ENCODE data around the gene RNF212B. TPM values are rescaled to one million over a fixed set of nuclear protein-coding genes. Genes with fewer than 3 reads are reported as not detected.

RNF212B gene
- total RNA-seq, 2 experiments from 2014 or later = not detected

- Mint-ChIP-seq H3K4me3 (no peak overlapping the region), H3K36me3 (ENCODE audit: low read depth) (peaks cover 12% of the 10 kb centered on the region), H3K9me3 (ENCODE audit: low read depth) (no peaks in the 10 kb centered on the region), H3K27me3 (no peaks in the 10 kb centered on the region), H3K27ac (no peak overlapping the region), H3K4me1 (peaks cover 15% of the 10 kb centered on the region)
- POLR2A ChIA-PET = no interaction called here
- CTCF ChIA-PET = interaction anchor here (1.2 kb wide), 1 partner anchor 11 kb away, joined by 3 read pairs; no protein-coding TSS in a partner anchor
- DNase-seq (no peak), ATAC-seq (no peak)
- intact Hi-C loops (cut with DNase I, micrococcal nuclease) = loop anchor here in 1 of 2 experiments (10.0 kb wide), 1 partner anchor 186 kb away; the partner anchor contains the start of genes ACIN1 and C14orf119
Observed at GRCh38 chr14:23281247-23281646, 43.5 kb downstream of the RNF212B start.

- intact Hi-C loops (cut with DNase I, micrococcal nuclease) = loop anchor here in 1 of 2 experiments (10.0 kb wide), 1 partner anchor 190 kb away; the partner anchor contains the start of genes ACIN1 and C14orf119
- Mint-ChIP-seq H3K4me1 (peaks cover 18% of the 10 kb centered on the region), H3K27ac (peak overlapping the region; percentile 90), H3K27me3 (no peaks in the 10 kb centered on the region), H3K36me3 (ENCODE audit: low read depth) (peaks cover 10% of the 10 kb centered on the region), H3K9me3 (ENCODE audit: low read depth) (no peaks in the 10 kb centered on the region), H3K4me3 (peak overlapping the region; percentile 99)
- DNase-seq = peak; percentile 34
- ChIA-PET POLR2A (interaction anchor here (1.8 kb wide), 1 partner anchor 16 kb away, joined by 10 read pairs; no protein-coding TSS in a partner anchor), CTCF (interaction anchor here (0.7 to 3.1 kb wide), 2 partner anchors 17 to 406 kb away, joined by 3 to 20 read pairs; partner anchors contain the start of gene PPP1R3E)
- peak; percentile 16 for ATAC-seq
Observed at GRCh38 chr14:23284654-23285529, 47.2 kb downstream of the RNF212B start.

- ChIA-PET CTCF (interaction anchor here (0.7 to 3.8 kb wide), 8 partner anchors 11 to 407 kb away, joined by 3 to 22 read pairs (median 4); partner anchors contain the start of genes PABPN1, PPP1R3E and PRMT5), POLR2A (interaction anchor here (0.9 to 2.3 kb wide), 4 partner anchors 15 to 190 kb away, joined by 3 to 15 read pairs (median 6); partner anchors contain the start of genes ACIN1, C14orf119 and PABPN1)
- H3K27me3 Mint-ChIP-seq = no peaks in the 10 kb centered on the region
- H3K9me3 Mint-ChIP-seq (ENCODE audit: low read depth) = no peaks in the 10 kb centered on the region
- intact Hi-C loops (cut with DNase I, micrococcal nuclease) = loop anchor here (1.0 to 10.0 kb wide), 9 partner anchors 10 to 266 kb away; partner anchors contain the start of genes ACIN1 (in 2 of the 2), C14orf119 (in 2 of the 2), NGDN (in 2 of the 2) and PABPN1 (in 1 of the 2)
- no peak for DNase-seq
- peak overlapping the region; percentile 99 for H3K4me3 Mint-ChIP-seq
- peaks cover 18% of the 10 kb centered on the region for H3K4me1 Mint-ChIP-seq
- ATAC-seq = peak; percentile 28
- peak overlapping the region; percentile 90 for H3K27ac Mint-ChIP-seq
- peaks cover 10% of the 10 kb centered on the region for H3K36me3 Mint-ChIP-seq (ENCODE audit: low read depth)
Observed at GRCh38 chr14:23285530-23286019, 47.8 kb downstream of the RNF212B start.

- ChIA-PET POLR2A (interaction anchor here (0.6 to 2.3 kb wide), 6 partner anchors 12 to 520 kb away, joined by 3 to 15 read pairs (median 4); partner anchors contain the start of genes ACIN1, C14orf119, OXA1L and PABPN1), CTCF (interaction anchor here (0.7 to 3.8 kb wide), 15 partner anchors 10 to 1361 kb away, joined by 3 to 22 read pairs (median 4); partner anchors contain the start of genes PABPN1, PPP1R3E and PRMT5)
- DNase-seq = peak; percentile 99
- H3K9me3 Mint-ChIP-seq (ENCODE audit: low read depth) = no peaks in the 10 kb centered on the region
- H3K4me3 Mint-ChIP-seq = peak within 1 kb of the TSS; percentile 99
- peak; percentile 98 for ATAC-seq
- H3K36me3 Mint-ChIP-seq (ENCODE audit: low read depth) = peaks cover 10% of the 10 kb centered on the region
- no peaks in the 10 kb centered on the region for H3K27me3 Mint-ChIP-seq
- H3K4me1 Mint-ChIP-seq = peaks cover 18% of the 10 kb centered on the region
- peak within 1 kb of the TSS; percentile 95 for H3K27ac Mint-ChIP-seq
- intact Hi-C loops (cut with DNase I, micrococcal nuclease) = loop anchor here (1.0 to 10.0 kb wide), 9 partner anchors 9 to 265 kb away; partner anchors contain the start of genes ACIN1 (in 2 of the 2), C14orf119 (in 2 of the 2), NGDN (in 2 of the 2) and PABPN1 (in 1 of the 2)
Observed at GRCh38 chr14:23286020-23286901, 48.5 kb downstream of the RNF212B start, which contains the start of gene HOMEZ. Gene HOMEZ, minus strand, starts transcription at chr14:23286132. Its CDS starts 180 bp downstream, at chr14:23285952.

GRCh38 chr14:23286902-23287479 is 49.3 kb downstream of the RNF212B start:
- ATAC-seq = no peak
- no peak for DNase-seq
- Mint-ChIP-seq H3K4me1 (peaks cover 18% of the 10 kb centered on the region), H3K9me3 (ENCODE audit: low read depth) (no peaks in the 10 kb centered on the region), H3K4me3 (peak overlapping the region; percentile 99), H3K36me3 (ENCODE audit: low read depth) (peaks cover 10% of the 10 kb centered on the region), H3K27ac (peak overlapping the region; percentile 95), H3K27me3 (no peaks in the 10 kb centered on the region)
- CTCF ChIA-PET = interaction anchor here (1.1 to 3.8 kb wide), 12 partner anchors 9 to 218 kb away, joined by 3 to 22 read pairs (median 5); partner anchors contain the start of genes PABPN1 and PPP1R3E
- POLR2A ChIA-PET = interaction anchor here (0.8 to 2.3 kb wide), 4 partner anchors 14 to 520 kb away, joined by 3 to 15 read pairs (median 7); partner anchors contain the start of genes ACIN1, C14orf119, OXA1L and PABPN1
- intact Hi-C loops (cut with DNase I, micrococcal nuclease) = loop anchor here (1.0 to 10.0 kb wide), 9 partner anchors 8 to 264 kb away; partner anchors contain the start of genes ACIN1 (in 2 of the 2), C14orf119 (in 2 of the 2), NGDN (in 2 of the 2) and PABPN1 (in 1 of the 2)

- peak overlapping the region; percentile 47 for H3K27ac Mint-ChIP-seq
- ATAC-seq (peak; percentile 91), DNase-seq (peak; percentile 68)
- H3K27me3 Mint-ChIP-seq = no peaks in the 10 kb centered on the region
- H3K36me3 Mint-ChIP-seq (ENCODE audit: low read depth) = peaks cover 17% of the 10 kb centered on the region
- H3K9me3 Mint-ChIP-seq (ENCODE audit: low read depth) = no peaks in the 10 kb centered on the region
- ChIA-PET CTCF (interaction anchor here (0.6 to 12.8 kb wide), 16 partner anchors 8 to 1527 kb away, joined by 3 to 173 read pairs (median 4); partner anchors contain the start of genes ACIN1, CEBPE, HOMEZ and PABPN1), POLR2A (no interaction called here)
- peak overlapping the region; percentile 7 for H3K4me3 Mint-ChIP-seq
- intact Hi-C loops (cut with DNase I, micrococcal nuclease) = loop anchor here (1.0 to 2.0 kb wide), 4 partner anchors 9 to 175 kb away; partner anchors contain the start of gene HOMEZ (in 1 of the 2)
- peaks cover 20% of the 10 kb centered on the region for H3K4me1 Mint-ChIP-seq
Observed at GRCh38 chr14:23294734-23295561, 57.2 kb downstream of the RNF212B start.

- no peak for ATAC-seq
- no peak overlapping the region for H3K4me3 Mint-ChIP-seq
- ChIA-PET POLR2A (no interaction called here), CTCF (interaction anchor here (0.6 to 12.8 kb wide), 10 partner anchors 9 to 839 kb away, joined by 3 to 173 read pairs (median 4); partner anchors contain the start of genes ACIN1, C14orf119, CEBPE and HOMEZ)
- H3K9me3 Mint-ChIP-seq (ENCODE audit: low read depth) = no peaks in the 10 kb centered on the region
- H3K36me3 Mint-ChIP-seq (ENCODE audit: low read depth) = peaks cover 19% of the 10 kb centered on the region
- H3K4me1 Mint-ChIP-seq = peaks cover 26% of the 10 kb centered on the region
- no peaks in the 10 kb centered on the region for H3K27me3 Mint-ChIP-seq
- intact Hi-C loops (cut with DNase I, micrococcal nuclease) = no loop called here
- DNase-seq = no peak
- peak overlapping the region; percentile 16 for H3K27ac Mint-ChIP-seq
Observed at GRCh38 chr14:23296012-23296777, 58.5 kb downstream of the RNF212B start.

- intact Hi-C loops (cut with DNase I, micrococcal nuclease) = no loop called here
- no peak for DNase-seq
- H3K9me3 Mint-ChIP-seq (ENCODE audit: low read depth) = no peaks in the 10 kb centered on the region
- H3K4me3 Mint-ChIP-seq = no peak overlapping the region
- peaks cover 19% of the 10 kb centered on the region for H3K36me3 Mint-ChIP-seq (ENCODE audit: low read depth)
- CTCF ChIA-PET = interaction anchor here (0.6 to 12.8 kb wide), 7 partner anchors 10 to 275 kb away, joined by 3 to 173 read pairs (median 3); partner anchors contain the start of genes C14orf119, CEBPE, HOMEZ and PABPN1
- no peak for ATAC-seq
- peaks cover 26% of the 10 kb centered on the region for H3K4me1 Mint-ChIP-seq
- POLR2A ChIA-PET = interaction anchor here (0.6 kb wide), 1 partner anchor 29 kb away, joined by 3 read pairs; no protein-coding TSS in a partner anchor
- H3K27ac Mint-ChIP-seq = no peak overlapping the region
- H3K27me3 Mint-ChIP-seq = no peaks in the 10 kb centered on the region
Observed at GRCh38 chr14:23297096-23297495, 59.4 kb downstream of the RNF212B start.

Measured in activated CD4-positive, alpha-beta T cell treated with anti-CD3 and anti-CD28 coated beads for 36 hours (primary cell).